Caco-2 (cell line): Measurements from ENCODE around the gene ZNF653. TPM values are rescaled to one million over a fixed set of nuclear protein-coding genes. Genes with fewer than 3 reads are reported as not detected.

Experiments used
- BruUV-seq: library from RNA; stranded (reverse); fragments of 400-500 nt; replicated peaks from 2 replicates; lab custom pipeline; 2021; lab: Mats Ljungman, UMichigan
- CTCF ChIA-PET: fragments of 300-600 bp; sonication (Branson Sonifier 250); formaldehyde crosslinking; loops from one replicate; lab custom pipeline; 2022; ENCODE audit warnings: antibody characterized with exemption; lab: Charles Lee
- POLR2A ChIA-PET: fragments of 300-600 bp; sonication (Branson Sonifier 250); formaldehyde crosslinking; loops from one replicate; lab custom pipeline; 2022; ENCODE audit warnings: antibody characterized with exemption; lab: Charles Lee
- DNase-seq, 2 experiments: peaks; one replicate each; pipeline versions ENCODE4 v3.0.0 to v3.0.0-alpha.2; 2020 to 2022
- H3K27me3 ChIP-seq: replicated peaks from 2 replicates; pipeline ENCODE4 v1.6.0; 2011; ENCODE audit warnings: low read length; ENCODE audit not compliant: control insufficient read depth, insufficient read depth
- H3K36me3 ChIP-seq: 2 replicates; pipeline ENCODE4 v1.5.1; 2011; ENCODE audit warnings: low read length; ENCODE audit not compliant: control insufficient read depth, insufficient read depth
- H3K4me1 ChIP-seq: fragments of 250-450 bp; sonication (Bioruptor Pico); 2 replicates; pipeline ENCODE4 v1.5.1; 2020; ENCODE audit warnings: mild to moderate bottlenecking
- H3K4me3 ChIP-seq: 2 replicates; pipeline ENCODE4 v1.5.1; 2011; ENCODE audit warnings: low read depth, mild to moderate bottlenecking, control low read depth, low read length
- H3K9me3 ChIP-seq: fragments of 250-450 bp; sonication (Bioruptor Pico); 2 replicates; pipeline ENCODE4 v1.5.1; 2020; ENCODE audit warnings: mild to moderate bottlenecking, moderate library complexity
- H3K27ac Mint-ChIP-seq: one replicate; pipeline ENCODE4 v1.8.0; 2022; ENCODE audit warnings: mixed read lengths; ENCODE audit not compliant: unreplicated experiment
- H3K27me3 Mint-ChIP-seq: one replicate; pipeline ENCODE4 v1.8.0; 2022; ENCODE audit warnings: mixed read lengths; ENCODE audit not compliant: insufficient read depth, unreplicated experiment
- H3K36me3 Mint-ChIP-seq: one replicate; pipeline ENCODE4 v1.8.0; 2022; ENCODE audit warnings: mild to moderate bottlenecking, mixed read lengths; ENCODE audit not compliant: insufficient read depth, unreplicated experiment
- H3K4me1 Mint-ChIP-seq: one replicate; pipeline ENCODE4 v1.8.0; 2022; ENCODE audit warnings: low read depth, mixed read lengths; ENCODE audit not compliant: unreplicated experiment
- H3K4me3 Mint-ChIP-seq: one replicate; pipeline ENCODE4 v1.8.0; 2022; ENCODE audit warnings: mild to moderate bottlenecking, moderate library complexity, mixed read lengths; ENCODE audit not compliant: unreplicated experiment
- H3K9me3 Mint-ChIP-seq: one replicate; pipeline ENCODE4 v1.8.0; 2022; ENCODE audit warnings: mixed read lengths; ENCODE audit not compliant: unreplicated experiment
- intact Hi-C: fragments of 100-400 bp; cut with micrococcal nuclease; formaldehyde crosslinking; loops from one replicate; pipeline ENCODE4 v1.10.0; 2022; ENCODE audit not compliant: unreplicated experiment
- total RNA-seq: library from RNA; stranded (reverse); gene quantifications from 2 replicates; pipeline ENCODE4 v1.2.3, GENCODE V29; 2022
- TF ChIP-seq, protein P1 (sequence below), 2 experiments: fragments of 200-600 bp in 1 of 2; IDR thresholded peaks; 1 replicate in 1 of 2; 2 replicates in 1 of 2; pipeline versions ENCODE4 v1.5.1 to v1.8.0; 2011 to 2022; ENCODE audit warnings: antibody characterized with exemption in 1 of 2, control low read depth in 1 of 2, inconsistent platforms in 1 of 2, low read depth in 1 of 2, low read length in 1 of 2, mild to moderate bottlenecking in 1 of 2, moderate library complexity in 1 of 2; ENCODE audit not compliant: insufficient read depth in 1 of 2, severe bottlenecking in 1 of 2, unreplicated experiment in 1 of 2

ZNF653 gene
- total RNA-seq, 1 experiment from 2014 or later: 6.1 TPM

DNA sequence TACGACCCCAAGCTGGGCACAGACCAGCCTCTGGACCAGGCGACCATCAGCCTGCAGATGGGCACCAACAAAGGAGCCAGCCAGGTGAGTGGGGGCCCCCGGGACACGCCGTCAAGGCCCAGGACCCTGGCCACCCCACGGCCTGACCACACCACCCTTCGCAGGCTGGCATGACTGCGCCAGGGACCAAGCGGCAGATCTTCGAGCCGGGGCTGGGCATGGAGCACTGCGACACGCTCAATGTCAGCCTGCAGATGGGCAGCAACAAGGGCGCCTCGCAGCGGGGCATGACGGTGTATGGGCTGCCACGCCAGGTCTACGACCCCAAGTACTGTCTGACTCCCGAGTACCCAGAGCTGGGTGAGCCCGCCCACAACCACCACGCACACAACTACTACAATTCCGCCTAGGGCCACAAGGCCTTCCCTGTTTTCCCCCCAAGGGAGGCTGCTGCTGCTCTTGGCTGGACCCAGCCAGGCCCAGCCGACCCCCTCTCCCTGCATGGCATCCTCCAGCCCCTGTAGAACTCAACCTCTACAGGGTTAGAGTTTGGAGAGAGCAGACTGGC is 43.8 kb upstream of the ZNF653 start:
- Histone ChIP-seq H3K4me1 (no peaks in the 10 kb centered on the region), H3K4me3 (no peak overlapping the region), H3K36me3 (no peaks in the 10 kb centered on the region), H3K9me3 (no peaks in the 10 kb centered on the region), H3K27me3 (no peaks in the 10 kb centered on the region)
- intact Hi-C loops: no loop called here
- no peaks in the 10 kb centered on the region for H3K9me3 Mint-ChIP-seq
- H3K27me3 Mint-ChIP-seq: no peaks in the 10 kb centered on the region
- peaks cover 5% of the 10 kb centered on the region for H3K4me1 Mint-ChIP-seq
- DNase-seq: no peak
- ChIA-PET CTCF (interaction anchor here (0.7 kb wide), 1 partner anchor 13 kb away, joined by 3 read pairs; no protein-coding TSS in a partner anchor), POLR2A (no interaction called here)
- peaks cover 6% of the 10 kb centered on the region for H3K36me3 Mint-ChIP-seq
- no TSS peak for BruUV-seq
- TF ChIP-seq, protein P1, sequence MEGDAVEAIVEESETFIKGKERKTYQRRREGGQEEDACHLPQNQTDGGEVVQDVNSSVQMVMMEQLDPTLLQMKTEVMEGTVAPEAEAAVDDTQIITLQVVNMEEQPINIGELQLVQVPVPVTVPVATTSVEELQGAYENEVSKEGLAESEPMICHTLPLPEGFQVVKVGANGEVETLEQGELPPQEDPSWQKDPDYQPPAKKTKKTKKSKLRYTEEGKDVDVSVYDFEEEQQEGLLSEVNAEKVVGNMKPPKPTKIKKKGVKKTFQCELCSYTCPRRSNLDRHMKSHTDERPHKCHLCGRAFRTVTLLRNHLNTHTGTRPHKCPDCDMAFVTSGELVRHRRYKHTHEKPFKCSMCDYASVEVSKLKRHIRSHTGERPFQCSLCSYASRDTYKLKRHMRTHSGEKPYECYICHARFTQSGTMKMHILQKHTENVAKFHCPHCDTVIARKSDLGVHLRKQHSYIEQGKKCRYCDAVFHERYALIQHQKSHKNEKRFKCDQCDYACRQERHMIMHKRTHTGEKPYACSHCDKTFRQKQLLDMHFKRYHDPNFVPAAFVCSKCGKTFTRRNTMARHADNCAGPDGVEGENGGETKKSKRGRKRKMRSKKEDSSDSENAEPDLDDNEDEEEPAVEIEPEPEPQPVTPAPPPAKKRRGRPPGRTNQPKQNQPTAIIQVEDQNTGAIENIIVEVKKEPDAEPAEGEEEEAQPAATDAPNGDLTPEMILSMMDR (IDR thresholded peaks at IDR 0.05; ENCODE audit: insufficient read depth in 1 of 2, low read depth in 1 of 2, low read length in 1 of 2, severe bottlenecking in 1 of 2, unreplicated experiment in 1 of 2): no peak
- no peak overlapping the region for H3K4me3 Mint-ChIP-seq
- H3K27ac Mint-ChIP-seq: no peak overlapping the region

DNA sequence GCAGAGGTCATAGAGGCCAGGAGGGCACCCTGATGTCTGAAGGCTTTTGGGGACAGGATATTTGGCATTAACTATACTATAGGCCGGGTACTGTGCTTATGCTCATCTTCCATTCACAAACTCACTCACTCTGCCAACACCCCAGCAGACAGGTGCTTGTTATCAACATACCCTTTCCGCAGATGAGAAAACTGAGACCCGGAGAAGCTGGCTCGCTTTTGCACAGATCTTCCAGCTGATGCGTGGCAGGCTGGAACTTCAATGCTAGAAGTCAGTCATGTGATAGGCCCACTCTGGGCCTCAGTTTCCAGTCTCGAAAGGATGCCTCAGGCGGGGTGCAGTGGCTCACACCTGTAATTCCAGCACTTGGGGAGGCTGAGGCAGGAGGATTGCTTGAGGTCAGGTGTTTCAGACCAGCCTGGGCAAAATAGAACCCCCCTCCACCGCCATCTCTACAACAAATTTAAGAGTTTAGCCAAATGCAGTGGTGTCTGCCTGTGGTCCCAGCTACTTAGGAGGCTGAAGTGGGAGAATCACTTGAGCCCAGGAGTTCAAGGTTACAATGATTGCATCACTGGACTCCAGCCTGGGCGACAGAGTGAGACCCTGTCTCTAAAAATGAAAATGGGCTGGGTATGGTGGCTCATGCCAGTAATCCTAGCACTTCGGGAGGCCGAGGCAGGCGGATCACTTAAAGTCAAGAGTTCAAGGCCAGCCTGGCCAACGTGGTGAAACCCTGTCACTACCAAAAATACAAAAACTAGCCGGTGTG is 42.5 kb upstream of the ZNF653 start:
- H3K9me3 Mint-ChIP-seq: no peaks in the 10 kb centered on the region
- Histone ChIP-seq H3K36me3 (no peaks in the 10 kb centered on the region), H3K9me3 (no peaks in the 10 kb centered on the region), H3K27me3 (no peaks in the 10 kb centered on the region), H3K4me3 (no peak overlapping the region), H3K4me1 (no peaks in the 10 kb centered on the region)
- TF ChIP-seq, protein P1 (IDR thresholded peaks at IDR 0.05; ENCODE audit: insufficient read depth in 1 of 2, low read depth in 1 of 2, low read length in 1 of 2, severe bottlenecking in 1 of 2, unreplicated experiment in 1 of 2): no peak
- no TSS peak for BruUV-seq
- DNase-seq: no peak
- no peaks in the 10 kb centered on the region for H3K36me3 Mint-ChIP-seq
- H3K4me3 Mint-ChIP-seq: no peak overlapping the region
- no peak overlapping the region for H3K27ac Mint-ChIP-seq
- peaks cover 5% of the 10 kb centered on the region for H3K4me1 Mint-ChIP-seq
- POLR2A ChIA-PET: no interaction called here
- intact Hi-C loops: no loop called here
- no peaks in the 10 kb centered on the region for H3K27me3 Mint-ChIP-seq
- CTCF ChIA-PET: no interaction called here

DNA sequence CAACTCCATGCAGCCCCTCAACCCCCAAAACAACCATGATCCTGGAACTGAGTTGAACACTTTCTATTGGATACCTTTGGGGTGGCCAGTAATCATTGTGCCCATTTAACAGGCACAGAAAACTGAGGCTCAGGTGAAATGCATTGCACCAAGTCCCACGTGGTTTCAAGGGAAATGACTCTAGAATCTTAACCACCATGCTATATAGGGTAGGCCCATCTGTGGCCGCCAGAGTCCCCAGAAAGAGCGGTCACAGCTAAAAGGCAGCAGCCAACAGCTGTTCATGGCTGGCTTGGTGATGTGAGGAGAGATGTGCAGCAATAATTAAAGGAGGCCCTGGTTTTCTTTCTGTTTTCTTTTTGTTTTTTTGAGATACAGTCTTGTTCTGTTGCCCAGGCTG is 35.6 kb upstream of the ZNF653 start:
- no peaks in the 10 kb centered on the region for H3K27me3 ChIP-seq
- H3K36me3 ChIP-seq: no peaks in the 10 kb centered on the region
- ChIA-PET POLR2A (no interaction called here), CTCF (no interaction called here)
- H3K9me3 ChIP-seq: no peaks in the 10 kb centered on the region
- Mint-ChIP-seq H3K27me3 (no peaks in the 10 kb centered on the region), H3K27ac (no peak overlapping the region), H3K36me3 (no peaks in the 10 kb centered on the region), H3K9me3 (no peaks in the 10 kb centered on the region), H3K4me3 (no peak overlapping the region), H3K4me1 (peaks cover 5% of the 10 kb centered on the region)
- no peak for DNase-seq
- intact Hi-C loops: no loop called here
- H3K4me1 ChIP-seq: no peaks in the 10 kb centered on the region
- no peak overlapping the region for H3K4me3 ChIP-seq
- BruUV-seq: no TSS peak
- TF ChIP-seq, protein P1 (IDR thresholded peaks at IDR 0.05; ENCODE audit: insufficient read depth in 1 of 2, low read depth in 1 of 2, low read length in 1 of 2, severe bottlenecking in 1 of 2, unreplicated experiment in 1 of 2): no peak
